ENCODE results near the gene SLC2A10.

DNA sequence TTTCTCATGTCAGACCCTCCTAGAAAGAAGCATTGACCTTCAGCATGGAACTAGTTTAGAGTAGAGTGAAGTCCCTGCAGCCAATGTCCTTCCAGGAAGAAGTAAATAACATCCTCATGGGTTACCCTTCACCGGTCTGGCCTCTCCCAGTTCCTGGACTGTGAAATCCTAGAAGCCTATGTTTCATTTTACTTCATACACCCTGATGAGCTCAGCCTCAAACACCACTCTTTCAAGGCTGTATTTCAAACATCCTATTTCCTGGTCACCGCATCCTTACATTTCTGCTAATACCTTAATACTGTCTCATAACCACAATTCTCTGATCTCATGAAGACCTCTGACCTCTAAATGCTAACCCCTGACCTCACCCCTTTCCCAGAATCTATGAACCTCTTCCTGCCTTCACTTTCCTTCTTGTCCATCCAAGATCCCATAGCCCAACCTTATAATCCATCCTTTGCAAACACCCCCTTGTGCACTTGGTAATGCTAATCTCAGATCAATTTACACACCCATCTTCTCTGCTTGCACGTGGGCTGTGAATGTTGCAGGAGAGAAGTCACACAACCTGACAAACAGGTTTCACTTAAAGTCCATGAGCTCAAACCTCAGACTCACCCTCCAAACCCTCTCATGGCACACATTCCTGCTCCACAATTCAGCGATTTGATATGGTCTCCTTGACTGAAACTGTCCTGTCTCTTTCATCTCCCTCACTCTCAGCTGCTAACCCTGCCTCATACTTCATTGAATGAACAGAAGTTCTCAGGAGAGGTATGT, 30.2 kb downstream of the SLC2A10 start:
- TF ChIP-seq, protein P1, sequence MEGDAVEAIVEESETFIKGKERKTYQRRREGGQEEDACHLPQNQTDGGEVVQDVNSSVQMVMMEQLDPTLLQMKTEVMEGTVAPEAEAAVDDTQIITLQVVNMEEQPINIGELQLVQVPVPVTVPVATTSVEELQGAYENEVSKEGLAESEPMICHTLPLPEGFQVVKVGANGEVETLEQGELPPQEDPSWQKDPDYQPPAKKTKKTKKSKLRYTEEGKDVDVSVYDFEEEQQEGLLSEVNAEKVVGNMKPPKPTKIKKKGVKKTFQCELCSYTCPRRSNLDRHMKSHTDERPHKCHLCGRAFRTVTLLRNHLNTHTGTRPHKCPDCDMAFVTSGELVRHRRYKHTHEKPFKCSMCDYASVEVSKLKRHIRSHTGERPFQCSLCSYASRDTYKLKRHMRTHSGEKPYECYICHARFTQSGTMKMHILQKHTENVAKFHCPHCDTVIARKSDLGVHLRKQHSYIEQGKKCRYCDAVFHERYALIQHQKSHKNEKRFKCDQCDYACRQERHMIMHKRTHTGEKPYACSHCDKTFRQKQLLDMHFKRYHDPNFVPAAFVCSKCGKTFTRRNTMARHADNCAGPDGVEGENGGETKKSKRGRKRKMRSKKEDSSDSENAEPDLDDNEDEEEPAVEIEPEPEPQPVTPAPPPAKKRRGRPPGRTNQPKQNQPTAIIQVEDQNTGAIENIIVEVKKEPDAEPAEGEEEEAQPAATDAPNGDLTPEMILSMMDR (conservative IDR thresholded peaks at IDR 0.05; ENCODE audit: low read depth, low read length): no peak
- no peak for TF ChIP-seq EZH2 (IDR thresholded peaks at IDR 0.05; ENCODE audit: low read length, unreplicated experiment)
